GM19395 (cell line): Measurements from ENCODE around the gene SHISA2.

ENCODE experiments used
- ATAC-seq: cut with Tn5 transposase; IDR thresholded peaks from one replicate; pipeline ENCODE4 v1.9.1; 2021; ENCODE audit warnings: mild to moderate bottlenecking, moderate library complexity; ENCODE audit not compliant: unreplicated experiment

Gene SHISA2

DNA sequence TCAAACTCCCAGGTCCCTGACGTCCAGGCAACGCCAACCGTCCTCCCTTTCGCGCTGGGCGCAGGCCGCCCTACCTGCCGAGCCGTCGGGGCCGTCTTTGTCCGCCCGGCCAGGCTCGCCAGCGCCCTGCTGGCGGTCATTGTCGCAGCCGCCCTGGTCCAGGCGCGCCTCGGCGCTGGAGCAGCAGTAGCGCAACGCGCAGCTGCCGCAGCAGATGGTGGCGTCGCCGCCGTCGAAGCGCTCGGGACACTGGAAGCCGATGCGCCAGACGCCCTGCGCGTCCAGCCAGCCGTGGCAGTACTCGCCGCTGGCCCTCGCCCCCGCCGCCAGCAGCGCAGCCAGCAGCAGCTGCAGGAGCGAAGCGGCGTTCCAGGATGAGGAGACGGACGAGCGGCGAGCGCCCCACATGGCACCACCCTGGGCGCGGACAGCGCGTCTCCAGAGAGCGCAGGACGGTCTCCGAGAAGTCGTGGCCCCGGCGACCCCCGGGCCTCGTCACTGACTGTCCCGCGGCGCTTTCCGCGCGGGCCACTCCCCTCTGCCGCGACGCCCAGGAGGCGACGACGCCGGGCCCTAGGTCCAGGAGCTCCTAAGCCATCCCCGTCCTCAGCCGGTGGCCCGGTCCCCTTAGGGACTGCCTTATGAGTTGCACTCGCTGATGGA, 1.1 kb downstream of the SHISA2 start:
- no peak for ATAC-seq

DNA sequence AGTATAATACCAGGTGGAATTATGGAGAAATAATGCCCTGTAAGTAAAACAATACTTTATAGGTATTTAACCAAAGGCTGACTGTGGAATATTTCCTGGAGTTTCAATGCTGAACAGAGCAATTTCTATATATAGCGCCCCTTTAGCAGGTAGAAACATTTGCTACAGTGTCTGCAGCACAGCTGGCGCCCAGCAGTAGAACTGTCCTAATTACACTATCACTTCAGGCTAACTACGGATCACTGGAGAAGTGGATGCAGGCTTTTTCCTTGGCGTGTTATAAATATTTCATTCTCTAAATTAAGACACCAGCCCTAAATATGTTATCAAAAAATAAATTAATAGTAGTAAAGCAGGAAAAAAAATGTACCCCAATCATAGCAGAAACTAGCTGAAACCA, 3.1 kb downstream of the SHISA2 start:
- no peak for ATAC-seq

DNA sequence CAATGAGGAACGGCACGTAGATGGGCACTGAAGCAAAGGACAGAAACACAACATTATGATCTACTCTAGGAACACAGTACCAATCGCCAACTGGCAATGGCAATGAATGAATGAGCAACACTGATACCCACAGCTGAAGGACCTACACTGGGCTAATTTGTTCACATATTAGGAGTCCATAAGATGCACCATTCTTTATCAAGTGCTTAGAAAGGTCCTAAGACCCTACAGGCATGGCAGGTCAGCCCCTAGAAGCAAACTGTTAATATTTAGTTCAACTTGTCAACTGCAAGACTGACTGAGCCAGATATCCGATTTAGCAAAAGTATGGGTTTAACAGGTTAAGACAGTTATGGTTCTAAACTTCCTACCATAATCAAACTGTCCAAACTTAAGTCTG, 4.8 kb downstream of the SHISA2 start:
- no peak for ATAC-seq

DNA sequence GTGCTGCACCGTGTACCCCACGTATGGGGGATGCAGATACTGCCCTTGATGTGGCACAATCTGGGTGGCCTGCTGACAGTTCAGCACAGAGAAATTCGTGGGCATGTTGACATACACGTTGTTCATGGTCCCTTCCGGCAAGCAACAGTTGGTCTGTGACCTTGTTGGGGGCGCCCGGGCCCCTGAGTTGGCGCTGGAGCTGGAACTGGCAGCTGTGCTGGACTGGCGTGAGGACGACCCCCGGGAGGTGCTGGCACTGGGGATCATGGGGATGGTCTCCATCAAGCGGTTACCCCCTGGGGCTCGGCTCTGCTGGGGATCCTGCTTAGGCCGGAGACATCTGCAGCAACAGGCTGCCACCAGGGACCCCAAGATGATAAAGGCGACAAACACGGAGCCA, 5.2 kb downstream of the SHISA2 start:
- ATAC-seq, result no peak

DNA sequence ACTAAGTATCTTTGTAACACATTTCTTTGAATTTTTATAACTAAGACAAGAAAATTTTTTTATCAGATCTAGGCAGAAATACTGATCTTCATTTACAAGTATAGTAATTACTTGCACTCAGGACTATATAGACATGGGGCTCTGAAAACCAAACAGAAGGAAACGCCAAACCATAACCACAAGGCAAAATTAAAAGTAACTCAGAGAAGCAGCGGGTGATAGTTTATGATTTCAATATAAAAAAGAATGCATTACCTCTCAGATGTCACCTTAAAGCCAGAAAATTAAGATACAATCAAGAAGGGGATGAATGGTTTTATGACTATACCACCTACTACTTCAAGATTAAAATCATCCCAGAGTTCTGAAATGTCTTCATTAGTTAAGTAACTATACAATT, 6.7 kb downstream of the SHISA2 start:
- ATAC-seq, result no peak

DNA sequence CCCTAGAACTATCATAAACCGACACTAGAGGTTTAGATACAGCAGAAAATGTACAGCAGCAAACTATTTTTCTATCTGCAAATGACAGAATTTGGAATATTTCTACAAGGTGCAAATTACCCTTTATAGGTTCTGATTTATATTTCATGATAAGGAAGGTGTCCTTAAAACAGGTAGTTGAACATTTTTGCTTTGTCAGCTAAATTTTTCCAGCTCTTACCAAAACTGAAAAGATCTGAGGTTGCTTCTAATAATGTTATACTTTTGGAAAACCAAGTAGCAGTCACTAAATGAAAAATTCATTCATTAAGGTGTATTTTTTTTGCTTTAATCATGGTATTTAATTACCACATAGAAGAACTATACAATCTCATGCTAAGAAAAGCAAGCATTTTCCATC, 9.0 kb downstream of the SHISA2 start:
- ATAC-seq, result no peak

DNA sequence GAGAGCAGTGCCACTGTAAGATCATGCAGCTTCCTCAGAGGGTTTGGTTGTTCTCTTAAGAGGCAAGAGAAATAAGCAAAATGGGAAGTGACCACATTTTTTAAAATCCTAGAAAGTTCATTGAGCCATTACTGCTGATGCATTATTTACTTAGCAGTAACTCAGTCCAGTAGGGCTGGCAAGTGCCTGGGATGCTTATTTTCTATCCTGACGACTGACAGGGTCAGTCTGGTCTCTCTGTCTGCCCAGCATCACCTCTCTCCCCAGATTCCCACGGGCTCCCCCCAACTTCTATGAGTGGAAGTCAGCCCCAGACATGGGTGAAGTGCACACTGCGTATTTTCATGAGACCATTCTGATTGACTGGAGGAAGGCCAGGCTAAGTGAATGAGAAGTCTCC, 10.4 kb downstream of the SHISA2 start:
- no peak for ATAC-seq

DNA sequence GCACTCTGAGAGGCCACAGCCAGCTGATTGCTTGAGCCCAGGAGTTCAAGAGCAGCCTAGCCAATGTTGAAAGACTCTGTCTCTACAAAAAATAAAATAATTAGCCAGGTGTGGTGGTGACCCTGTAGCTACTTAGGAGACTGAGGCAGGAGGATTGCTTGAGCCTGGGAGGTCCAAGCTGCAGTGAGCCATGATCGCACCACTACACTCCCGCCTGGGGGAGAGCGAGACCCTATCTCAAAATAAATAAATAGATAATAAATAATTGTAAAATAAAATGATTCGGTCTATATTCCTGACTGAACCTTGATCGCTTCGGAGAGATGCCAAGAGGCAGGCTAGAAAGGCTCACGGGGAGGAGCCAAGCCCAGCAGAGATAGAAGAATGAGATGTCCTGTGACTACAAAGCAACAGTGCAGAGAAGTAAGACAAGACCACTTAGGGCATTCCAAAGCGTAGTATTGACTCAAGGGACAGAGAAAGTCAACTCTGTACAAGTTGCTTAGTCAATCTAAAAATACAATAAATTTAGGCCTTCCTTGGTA, 12.8 kb downstream of the SHISA2 start:
- no peak for ATAC-seq

DNA sequence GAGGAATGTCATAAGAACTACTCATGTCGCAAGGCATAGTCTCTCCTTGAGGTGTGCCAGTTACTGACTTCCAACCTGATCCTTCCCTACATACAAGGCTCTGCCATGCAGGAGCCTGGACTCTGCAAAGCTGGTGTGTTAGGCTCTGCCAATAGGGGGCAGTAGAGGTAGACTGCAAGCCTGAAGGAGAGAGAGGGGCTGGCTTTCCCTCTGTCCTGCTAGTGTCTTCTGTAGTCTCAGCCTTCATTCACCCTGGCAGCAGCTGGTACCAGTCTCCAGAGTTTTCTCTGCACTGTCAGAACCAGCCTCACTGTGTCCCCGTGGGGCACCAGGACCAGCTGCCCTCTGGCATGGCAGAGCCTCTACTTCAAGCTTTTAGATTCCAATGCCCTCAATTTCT, 14.5 kb downstream of the SHISA2 start:
- no peak for ATAC-seq

DNA sequence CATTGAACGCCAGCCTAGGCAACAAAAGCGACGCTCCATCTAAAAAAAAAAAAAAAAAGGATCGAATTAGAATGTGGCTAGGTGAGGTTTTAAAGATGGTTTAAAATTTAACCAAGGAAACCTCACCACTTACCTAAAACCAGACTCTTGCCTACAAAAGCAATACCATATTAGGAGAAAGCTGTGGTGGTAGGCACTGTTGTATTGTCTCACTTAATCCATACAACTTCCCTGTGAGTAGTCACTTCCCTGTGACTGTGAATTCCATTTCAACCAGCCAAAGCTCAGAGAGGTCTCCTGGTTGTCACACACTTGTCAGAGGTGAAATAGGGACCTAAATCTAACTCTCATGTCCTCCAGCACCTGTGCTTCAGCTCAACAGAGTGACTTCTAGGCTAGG, 15.4 kb downstream of the SHISA2 start:
- no peak for ATAC-seq

DNA sequence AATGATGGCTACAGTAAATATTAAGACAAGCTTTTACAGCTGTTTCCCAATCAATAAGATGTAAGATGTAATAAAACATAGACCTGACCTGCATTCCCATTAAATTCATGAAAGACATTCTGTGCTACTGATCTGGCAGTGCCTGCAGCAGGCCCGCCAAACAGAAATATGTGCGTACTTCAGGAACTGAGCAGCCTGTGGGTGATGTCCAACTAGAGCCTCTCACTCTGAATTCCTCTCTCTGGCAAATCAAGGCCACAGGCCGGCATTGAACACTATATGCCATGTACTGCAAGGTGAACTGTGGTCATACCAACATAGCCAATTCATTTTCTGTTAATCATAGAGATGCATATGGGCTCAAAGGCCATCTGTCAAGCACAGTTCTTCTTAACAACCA, 17.8 kb downstream of the SHISA2 start:
- no peak for ATAC-seq

DNA sequence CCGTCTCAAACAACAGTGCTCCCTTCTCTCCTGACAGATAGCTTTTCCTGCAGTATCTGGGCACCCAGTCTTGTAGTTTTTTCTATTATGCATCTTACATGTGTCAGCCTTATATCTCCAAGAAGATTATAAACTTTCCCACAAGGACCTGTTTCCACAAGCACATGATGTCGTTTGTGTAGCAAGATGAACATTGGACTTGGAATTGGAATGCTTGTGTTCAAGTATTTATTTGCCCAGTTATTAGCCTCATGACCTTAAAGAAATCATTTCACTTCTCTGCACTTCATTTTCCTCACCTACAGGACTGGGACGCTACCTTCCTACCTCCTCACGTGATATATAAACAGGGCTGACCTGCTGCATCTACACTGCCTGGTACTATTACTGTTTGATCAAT, 21.5 kb downstream of the SHISA2 start:
- ATAC-seq, result no peak

DNA sequence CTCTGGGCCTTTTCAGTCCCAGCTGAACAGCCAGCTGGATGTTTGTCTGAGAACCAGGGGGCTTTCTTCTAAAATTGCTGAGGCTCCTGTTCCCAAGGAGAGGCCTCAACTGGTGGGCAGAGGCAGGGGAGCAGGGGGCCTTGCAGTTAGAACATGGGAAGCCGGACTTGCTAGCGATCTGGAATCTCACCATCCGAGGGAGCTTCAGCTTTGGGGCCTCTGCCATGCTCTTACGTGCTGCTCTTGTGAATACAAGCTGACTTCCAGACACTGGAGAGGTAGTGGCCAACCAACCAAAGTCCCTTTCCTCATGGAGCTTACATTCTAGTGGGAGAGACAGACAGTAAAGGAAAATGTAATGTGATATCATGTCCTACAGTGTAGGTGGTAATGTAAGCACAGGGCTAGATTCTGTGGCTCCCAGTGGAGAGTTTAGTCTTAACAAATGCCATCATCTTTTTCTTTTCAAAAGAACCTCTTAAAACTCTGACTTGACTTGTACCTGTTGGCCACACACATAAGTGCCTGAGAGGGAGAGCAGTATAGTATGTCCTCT, 22.2 kb downstream of the SHISA2 start:
- no peak for ATAC-seq

DNA sequence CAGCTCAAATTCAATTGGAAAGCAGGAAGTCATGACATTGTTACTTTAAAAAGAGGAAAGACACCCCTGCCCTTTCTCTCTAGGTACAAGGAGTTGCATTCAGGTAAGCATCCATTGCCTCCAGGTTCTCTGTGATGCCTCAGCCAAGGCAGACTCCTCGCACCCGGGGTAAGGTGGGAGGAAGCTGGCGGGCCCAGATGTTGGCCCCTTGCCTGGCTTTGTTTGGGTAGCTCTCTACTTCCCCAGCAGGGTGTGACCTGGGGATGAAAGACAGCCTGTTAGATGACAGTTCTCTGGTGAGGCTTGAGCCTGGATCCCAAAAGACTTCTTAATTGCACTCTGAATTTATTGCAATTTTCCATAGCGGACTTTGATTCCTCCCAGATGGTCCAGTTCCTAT, 25.6 kb downstream of the SHISA2 start:
- no peak for ATAC-seq

DNA sequence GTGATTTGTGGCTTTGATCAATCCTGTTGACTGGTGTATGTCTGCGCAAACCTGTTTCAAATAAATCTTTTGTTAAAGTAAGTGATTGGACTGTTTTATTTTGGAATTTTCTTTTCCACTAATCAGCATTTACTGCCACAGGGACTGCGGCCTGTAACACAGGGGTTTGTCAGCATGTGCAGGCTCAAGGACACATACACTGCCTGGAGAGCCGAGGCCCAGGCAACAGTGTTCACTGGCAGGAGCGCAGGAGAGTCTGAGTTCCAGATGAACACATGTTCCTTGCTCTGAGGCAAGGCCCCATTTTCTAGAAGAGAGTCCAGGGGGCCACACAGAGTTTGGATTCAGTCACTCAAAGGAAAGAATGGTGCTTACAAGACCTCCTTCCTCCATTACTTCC, 26.0 kb downstream of the SHISA2 start:
- ATAC-seq, result no peak

DNA sequence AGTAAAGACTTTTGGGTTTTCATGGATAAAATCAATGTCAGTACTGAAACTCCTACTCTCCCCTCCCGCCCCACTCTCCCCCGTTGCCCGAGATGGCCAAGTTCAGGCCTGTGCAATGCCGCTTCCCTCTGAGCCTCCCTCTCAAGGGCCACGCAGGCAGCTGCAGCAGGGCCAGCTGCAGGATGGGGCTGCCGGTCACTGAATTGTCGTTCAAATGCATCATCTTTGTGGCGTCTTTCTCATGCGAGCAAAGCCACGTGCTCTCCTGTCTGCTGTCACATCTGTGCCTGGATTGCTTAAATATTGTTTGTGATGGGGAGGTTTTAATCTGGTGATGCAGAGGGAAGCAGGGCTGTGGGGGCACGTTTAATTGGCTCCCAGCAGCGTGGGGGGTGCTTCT, 26.6 kb downstream of the SHISA2 start:
- no peak for ATAC-seq

DNA sequence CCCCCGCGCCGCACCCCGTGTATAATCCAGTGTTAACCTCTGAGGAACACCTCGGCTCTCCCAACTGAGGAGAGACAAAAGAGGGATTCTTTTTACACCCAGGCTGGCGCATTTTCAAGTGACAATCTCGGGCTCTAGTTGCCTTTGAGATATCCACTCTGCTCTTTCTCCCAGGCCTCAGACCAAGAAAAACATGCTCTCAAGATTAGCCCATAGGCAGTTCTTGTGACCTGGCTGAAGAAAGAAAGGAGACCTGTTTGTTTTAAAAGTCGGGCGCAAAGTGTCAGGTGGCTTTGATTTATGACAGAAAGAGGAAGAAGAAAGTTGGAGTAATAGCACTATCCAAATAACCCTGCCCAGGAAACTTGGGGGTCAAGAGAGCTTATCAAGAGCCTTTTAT, 27.3 kb downstream of the SHISA2 start:
- ATAC-seq, result no peak

DNA sequence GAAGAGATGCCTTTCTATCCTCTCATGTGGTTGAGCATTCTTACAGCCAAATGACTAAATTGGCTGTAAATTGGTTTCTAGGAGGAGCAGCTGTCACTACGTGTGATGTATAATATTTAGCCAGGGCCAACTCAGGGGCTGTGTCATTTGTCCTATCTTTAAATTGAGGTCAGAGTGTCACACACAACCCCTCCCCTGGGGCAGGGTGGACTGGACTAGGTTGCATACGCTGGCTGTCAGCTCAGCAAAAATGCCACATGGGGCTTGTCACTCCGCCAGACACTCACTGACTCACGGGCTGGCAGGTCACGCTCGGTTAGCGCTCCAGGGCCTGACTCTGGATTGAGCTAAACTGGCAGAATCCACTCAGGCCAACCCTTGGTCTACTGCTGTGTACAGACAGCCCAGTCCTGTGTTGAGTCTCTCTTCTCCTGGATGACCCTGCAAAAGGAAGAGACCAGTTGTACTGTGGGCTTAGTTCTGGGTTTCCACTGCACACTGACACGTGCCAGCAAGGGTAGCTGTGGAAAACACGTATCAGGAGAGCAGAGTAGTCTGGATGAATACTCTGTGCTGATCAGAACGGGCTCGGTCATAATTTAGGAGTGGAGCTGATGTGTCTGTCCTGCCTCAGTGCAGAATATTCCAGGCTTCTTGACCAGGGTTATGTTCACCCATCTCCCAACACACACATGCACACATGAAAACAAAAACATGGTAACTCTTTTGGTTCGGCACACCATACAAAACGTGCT, 29.1 kb downstream of the SHISA2 start:
- ATAC-seq, result no peak

DNA sequence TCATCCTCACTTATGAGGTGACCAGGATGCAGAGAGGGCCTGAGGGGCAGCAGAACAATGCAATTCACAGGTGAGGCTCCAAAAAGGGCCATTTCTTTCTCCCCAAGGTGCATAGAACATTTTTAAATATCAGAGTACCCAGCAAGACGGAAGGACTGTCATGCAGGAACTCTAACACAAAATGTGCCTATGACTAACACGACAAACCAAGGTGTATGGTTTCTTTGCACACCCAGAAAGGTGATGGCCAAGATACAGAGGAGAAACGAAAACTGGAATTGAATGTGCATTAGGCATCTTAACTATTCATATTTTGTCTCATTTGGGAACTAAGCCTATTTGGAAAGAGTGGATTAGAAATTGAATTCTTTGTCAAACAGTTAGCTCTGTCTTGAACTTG, 29.9 kb downstream of the SHISA2 start:
- no peak for ATAC-seq

DNA sequence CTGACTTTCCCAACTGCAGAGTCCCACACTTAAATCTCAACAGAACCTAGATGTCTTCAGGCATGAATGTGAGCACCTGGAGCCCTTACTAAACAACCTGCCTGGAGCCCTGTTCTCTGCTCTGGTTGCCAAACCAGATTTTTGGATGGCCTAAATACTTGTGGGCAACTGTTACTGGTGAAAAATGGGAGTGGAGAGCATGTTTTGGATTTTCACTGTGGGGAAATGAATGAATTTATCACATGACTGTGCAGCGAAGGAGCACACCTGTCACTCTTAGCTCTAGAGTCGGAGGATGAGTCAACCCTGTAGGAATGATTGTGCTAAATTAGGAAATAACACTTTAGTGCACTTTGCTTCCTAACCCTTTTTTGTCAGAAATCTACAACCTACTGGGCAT, 30.3 kb downstream of the SHISA2 start:
- ATAC-seq, result no peak

DNA sequence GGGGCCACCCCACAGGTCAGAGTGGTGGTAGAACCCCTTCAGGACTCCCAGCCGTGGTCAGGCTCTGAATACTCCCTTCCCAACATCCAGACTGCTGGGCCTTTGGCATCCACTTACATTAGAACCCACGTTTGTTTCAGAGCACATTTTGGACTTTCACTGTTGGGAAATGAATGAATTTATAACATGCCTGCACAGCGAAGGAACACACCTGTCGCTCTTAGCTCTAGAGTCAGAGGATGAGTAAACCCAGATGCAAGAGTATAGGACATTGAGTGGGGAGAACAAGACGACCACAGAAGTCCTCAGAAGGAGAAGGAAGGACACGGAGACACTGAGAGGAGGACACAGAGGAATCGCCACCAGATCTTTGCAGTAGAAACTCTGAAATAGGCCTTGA, 30.9 kb downstream of the SHISA2 start:
- ATAC-seq, result no peak
